HCT116 (cell line): ENCODE data around the gene TAB3.

Experiments used
- CTCF ChIP-seq, 3 experiments: fragments of 200-600 bp in 1 of 3; sonication (generic) in 1 of 3; IDR thresholded peaks in 2 of 3; conservative IDR thresholded peaks in 1 of 3; 2 replicates each; pipeline ENCODE4 v1.5.1; 2012 to 2017; ENCODE audit warnings: low read depth in 2 of 3, low read length in 2 of 3, antibody characterized with exemption in 1 of 3, borderline replicate concordance in 1 of 3, control low read depth in 1 of 3, mild to moderate bottlenecking in 1 of 3, mixed read lengths in 1 of 3, mixed run types in 1 of 3, moderate library complexity in 1 of 3; ENCODE audit not compliant: insufficient read depth in 1 of 3
- POLR2A ChIP-seq: IDR thresholded peaks from 2 replicates; pipeline ENCODE4 v1.7.0; 2011; ENCODE audit warnings: borderline replicate concordance; ENCODE audit not compliant: insufficient read depth, insufficient read length; ENCODE audit errors: extremely low read depth
- ZNF274 ChIP-seq: fragments of 200-500 bp; sonication (Bioruptor generic); IDR thresholded peaks from 2 replicates; pipeline ENCODE4 v1.6.1; 2014; ENCODE audit warnings: mild to moderate bottlenecking, low read depth, low read length, inconsistent platforms

GRCh38 chrX:30887721-30888120 lies 1.3 kb downstream of the TAB3 start:
- no peak for TF ChIP-seq ZNF274
- no peak for TF ChIP-seq POLR2A
- no peak for TF ChIP-seq CTCF (IDR thresholded peaks at IDR 0.05 in 2 of 3, conservative IDR thresholded peaks at IDR 0.05 in 1 of 3; ENCODE audit: borderline replicate concordance in 1 of 3, insufficient read depth in 1 of 3, low read depth in 2 of 3, low read length in 2 of 3)
